ENCODE results near the gene NPM1.

NPM1 gene

DNA sequence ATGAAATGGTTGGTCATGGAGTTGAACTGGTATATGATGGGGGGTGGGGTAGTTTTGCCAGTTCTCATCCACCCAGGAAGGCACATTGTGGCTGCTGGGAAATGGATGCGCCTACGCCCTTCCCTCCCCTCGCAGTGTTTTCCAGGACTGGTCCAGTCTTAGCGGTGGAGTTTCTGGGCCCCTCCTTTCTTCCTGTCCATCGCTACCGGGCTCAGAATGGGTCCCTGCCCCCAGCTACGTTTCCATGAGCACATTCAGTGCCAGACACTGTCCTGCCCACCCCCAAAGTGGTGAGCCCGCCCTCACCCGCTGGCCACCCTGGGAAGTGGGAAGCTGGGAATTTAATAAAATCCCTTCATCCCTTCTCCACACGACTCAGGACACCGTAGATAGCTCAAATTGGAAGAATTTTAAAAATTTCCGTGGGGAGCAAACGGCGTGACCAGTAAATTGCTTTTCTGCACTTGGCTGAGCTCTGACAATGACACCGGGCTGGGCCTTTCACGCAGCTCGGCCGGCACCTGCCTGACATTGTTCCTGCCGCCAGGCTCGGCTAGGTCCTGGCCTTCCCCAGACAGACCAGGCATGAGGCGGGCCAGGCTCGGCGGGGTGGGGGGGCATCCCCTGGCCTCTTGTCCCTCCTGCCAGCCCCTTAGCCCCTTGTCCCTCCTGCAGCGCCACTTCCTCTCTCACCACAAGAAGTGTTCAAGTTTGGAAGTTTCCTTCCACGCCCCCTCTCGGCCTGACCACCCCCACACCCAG is 35.4 kb downstream of the NPM1 start:
- Histone ChIP-seq H3K9me3 (ENCODE audit: insufficient read depth, low read depth, low read length) (no peaks in the 10 kb centered on the region), H3K27me3 (ENCODE audit: insufficient read depth, low read length) (peaks cover 47% of the 10 kb centered on the region), H3K9ac (ENCODE audit: low read depth, low read length) (no peak overlapping the region), H3K4me1 (ENCODE audit: insufficient read depth, low read length) (peaks cover 29% of the 10 kb centered on the region), H3K27ac (ENCODE audit: low read depth, low read length) (no peak overlapping the region), H3K36me3 (ENCODE audit: insufficient read depth, low read length) (no peaks in the 10 kb centered on the region), H3K4me3 (ENCODE audit: low read length) (no peak overlapping the region)
- 60% methylated on average over 24 of the region's 26 CpGs for WGBS

DNA sequence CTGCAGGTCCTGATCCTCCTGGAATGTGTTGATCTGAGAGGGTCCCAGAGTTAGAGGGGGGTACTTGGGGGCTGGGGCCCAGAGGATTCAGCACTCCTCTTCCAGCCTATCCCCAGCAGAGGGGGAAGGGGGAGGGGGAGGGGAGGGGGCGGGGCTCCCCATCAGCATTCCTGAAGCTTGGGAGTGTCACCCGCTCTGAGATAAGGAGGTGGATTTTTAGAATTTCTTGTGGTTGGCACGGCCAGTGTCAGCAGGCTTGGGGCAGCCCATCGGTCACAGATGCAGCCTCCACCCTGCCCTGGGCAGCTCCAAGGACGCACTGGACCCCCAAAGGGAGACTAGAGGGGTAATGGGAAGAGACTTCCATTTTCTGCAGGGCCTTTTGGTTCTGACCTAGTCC is 37.1 kb downstream of the NPM1 start:
- no peak overlapping the region for H3K9ac ChIP-seq (ENCODE audit: low read depth, low read length)
- H3K9me3 ChIP-seq (ENCODE audit: insufficient read depth, low read depth, low read length) = no peaks in the 10 kb centered on the region
- 29% methylated on average over 5 of the region's 5 CpGs for WGBS
- peaks cover 24% of the 10 kb centered on the region for H3K4me1 ChIP-seq (ENCODE audit: insufficient read depth, low read length)
- H3K27ac ChIP-seq (ENCODE audit: low read depth, low read length) = no peak overlapping the region
- H3K36me3 ChIP-seq (ENCODE audit: insufficient read depth, low read length) = no peaks in the 10 kb centered on the region
- no peak overlapping the region for H3K4me3 ChIP-seq (ENCODE audit: low read length)
- H3K27me3 ChIP-seq (ENCODE audit: insufficient read depth, low read length) = peaks cover 38% of the 10 kb centered on the region

DNA sequence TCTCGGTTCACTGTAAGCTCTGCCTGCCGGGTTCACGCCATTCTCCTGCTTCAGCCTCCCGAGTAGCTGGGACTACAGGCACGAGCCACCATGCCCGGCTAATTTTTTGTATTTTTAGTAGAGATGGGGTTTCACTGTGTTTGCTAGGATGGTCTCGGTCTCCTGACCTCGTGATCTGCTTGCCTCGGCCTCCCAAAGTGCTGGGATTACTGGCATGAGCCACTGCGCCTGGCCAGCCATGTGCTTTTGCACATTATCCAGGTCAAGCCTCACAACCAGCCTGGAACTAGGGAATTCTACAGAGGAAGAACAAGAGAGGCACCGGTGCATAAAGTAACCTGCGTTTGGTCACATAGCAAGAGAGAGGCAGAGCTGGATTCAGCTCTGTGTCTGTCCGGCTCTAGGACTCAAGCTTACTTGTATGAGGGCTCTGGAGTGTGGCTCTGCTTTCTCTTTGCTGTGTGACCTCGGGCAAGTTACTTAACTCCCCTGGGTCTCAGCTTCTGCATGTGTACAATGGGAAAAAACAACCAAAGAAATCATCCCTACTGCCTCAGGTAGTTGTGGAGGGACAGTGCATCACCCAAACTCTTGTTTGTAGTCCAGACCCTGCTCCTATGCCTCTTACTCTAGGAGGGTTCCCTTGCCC is 38.1 kb downstream of the NPM1 start:
- 92% methylated on average over 14 of the region's 14 CpGs for WGBS
- Histone ChIP-seq H3K4me1 (ENCODE audit: insufficient read depth, low read length) (peaks cover 24% of the 10 kb centered on the region), H3K4me3 (ENCODE audit: low read length) (no peak overlapping the region), H3K9me3 (ENCODE audit: insufficient read depth, low read depth, low read length) (no peaks in the 10 kb centered on the region), H3K27ac (ENCODE audit: low read depth, low read length) (no peak overlapping the region), H3K36me3 (ENCODE audit: insufficient read depth, low read length) (no peaks in the 10 kb centered on the region), H3K9ac (ENCODE audit: low read depth, low read length) (no peak overlapping the region), H3K27me3 (ENCODE audit: insufficient read depth, low read length) (peaks cover 29% of the 10 kb centered on the region)

DNA sequence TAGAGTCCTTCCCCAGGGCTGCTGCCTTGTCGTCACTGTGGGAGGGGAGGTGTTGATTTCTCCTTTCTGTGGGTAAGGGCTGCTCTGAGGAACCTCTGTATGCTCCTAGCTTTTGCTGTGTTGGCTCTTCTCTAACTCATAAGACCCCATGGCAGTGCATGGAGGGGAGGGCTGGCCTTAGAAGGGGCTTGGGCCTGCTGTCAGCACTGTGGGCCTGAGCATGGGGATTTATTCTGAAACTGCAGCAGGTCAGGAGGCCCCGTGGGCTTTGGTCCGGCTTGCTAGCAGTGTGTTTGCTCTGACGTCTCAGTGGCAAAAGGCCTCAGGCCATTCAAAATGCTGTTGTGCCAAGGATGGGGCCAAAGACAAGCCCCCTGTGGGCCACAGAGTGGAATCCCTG is 38.6 kb downstream of the NPM1 start:
- WGBS = 87% methylated on average over 4 of the region's 4 CpGs

DNA sequence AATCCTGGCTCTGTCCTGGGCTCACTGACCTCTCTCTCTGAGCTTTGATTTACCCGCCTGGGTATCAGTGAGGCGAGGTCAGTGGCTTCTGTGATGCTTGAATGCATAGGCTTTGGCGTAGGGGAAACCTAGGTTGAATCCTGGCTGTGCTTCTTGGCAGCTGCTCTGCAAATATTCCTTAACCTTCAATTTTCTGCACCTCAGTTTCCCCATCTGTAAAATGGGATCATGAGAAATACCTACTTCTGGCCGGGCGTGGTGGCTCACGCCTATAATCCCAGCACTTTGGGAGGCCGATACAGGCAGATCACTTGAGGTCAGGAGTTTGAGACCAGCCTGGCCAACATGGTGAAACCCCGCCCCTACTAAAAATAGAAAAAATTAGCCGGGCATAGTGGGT is 39.0 kb downstream of the NPM1 start:
- Histone ChIP-seq H3K4me1 (ENCODE audit: insufficient read depth, low read length) (peaks cover 17% of the 10 kb centered on the region), H3K9ac (ENCODE audit: low read depth, low read length) (no peak overlapping the region), H3K27me3 (ENCODE audit: insufficient read depth, low read length) (peaks cover 19% of the 10 kb centered on the region), H3K36me3 (ENCODE audit: insufficient read depth, low read length) (no peaks in the 10 kb centered on the region), H3K9me3 (ENCODE audit: insufficient read depth, low read depth, low read length) (no peaks in the 10 kb centered on the region), H3K27ac (ENCODE audit: low read depth, low read length) (no peak overlapping the region), H3K4me3 (ENCODE audit: low read length) (no peak overlapping the region)
- WGBS = 96% methylated on average over 9 of the region's 9 CpGs

More for the DNA sequence above, 38.6 kb downstream of the NPM1 start:
- Histone ChIP-seq H3K27me3 (ENCODE audit: insufficient read depth, low read length) (peaks cover 23% of the 10 kb centered on the region), H3K4me3 (ENCODE audit: low read length) (no peak overlapping the region), H3K27ac (ENCODE audit: low read depth, low read length) (no peak overlapping the region), H3K4me1 (ENCODE audit: insufficient read depth, low read length) (peaks cover 21% of the 10 kb centered on the region), H3K9ac (ENCODE audit: low read depth, low read length) (no peak overlapping the region), H3K9me3 (ENCODE audit: insufficient read depth, low read depth, low read length) (no peaks in the 10 kb centered on the region), H3K36me3 (ENCODE audit: insufficient read depth, low read length) (no peaks in the 10 kb centered on the region)

DNA sequence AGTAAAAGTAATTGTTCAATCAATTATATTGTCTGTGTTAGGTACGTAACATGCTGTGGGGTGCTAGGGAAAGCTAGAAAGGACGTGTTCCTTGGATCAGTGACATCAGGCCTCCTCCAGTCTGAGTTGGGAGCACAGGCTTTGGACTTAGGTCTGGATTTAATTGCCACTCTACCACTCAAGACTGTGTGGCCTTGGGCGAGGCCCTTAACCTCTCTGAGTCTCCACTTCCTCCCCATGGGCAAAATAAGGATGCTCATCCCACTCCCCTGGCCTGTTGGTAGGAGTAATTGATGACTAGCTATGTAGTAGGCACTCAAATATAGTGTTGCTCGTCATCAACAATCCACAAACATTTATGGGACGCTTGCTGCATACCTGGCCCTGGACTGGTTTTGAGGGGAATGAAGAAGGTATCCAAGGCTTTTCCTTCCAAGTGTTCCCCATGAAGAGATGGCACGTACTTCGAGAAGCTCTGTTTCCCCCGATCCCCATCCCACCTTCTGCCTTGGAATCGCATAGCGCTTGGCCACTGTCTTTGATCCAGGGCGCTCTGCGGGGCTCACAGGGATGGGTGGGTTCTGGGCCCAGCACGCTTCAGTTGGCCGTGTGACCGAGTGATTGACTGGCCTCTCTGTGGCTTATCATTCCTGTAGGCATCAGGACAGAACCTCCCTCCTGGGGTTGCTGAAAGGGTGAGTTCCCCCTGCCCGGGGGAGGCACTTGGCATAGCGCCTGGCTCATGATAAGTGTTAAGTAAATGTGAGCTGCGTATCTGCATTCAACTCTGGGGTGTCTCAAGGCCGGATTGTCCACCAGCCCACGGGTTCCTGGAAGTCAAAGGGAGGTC is 39.9 kb downstream of the NPM1 start:
- peaks cover 12% of the 10 kb centered on the region for H3K4me1 ChIP-seq (ENCODE audit: insufficient read depth, low read length)
- no peaks in the 10 kb centered on the region for H3K9me3 ChIP-seq (ENCODE audit: insufficient read depth, low read depth, low read length)
- peaks cover 11% of the 10 kb centered on the region for H3K27me3 ChIP-seq (ENCODE audit: insufficient read depth, low read length)
- no peaks in the 10 kb centered on the region for H3K36me3 ChIP-seq (ENCODE audit: insufficient read depth, low read length)
- 93% methylated on average over 19 of the region's 20 CpGs for WGBS
- H3K27ac ChIP-seq (ENCODE audit: low read depth, low read length) = no peak overlapping the region
- H3K4me3 ChIP-seq (ENCODE audit: low read length) = no peak overlapping the region
- no peak overlapping the region for H3K9ac ChIP-seq (ENCODE audit: low read depth, low read length)

DNA sequence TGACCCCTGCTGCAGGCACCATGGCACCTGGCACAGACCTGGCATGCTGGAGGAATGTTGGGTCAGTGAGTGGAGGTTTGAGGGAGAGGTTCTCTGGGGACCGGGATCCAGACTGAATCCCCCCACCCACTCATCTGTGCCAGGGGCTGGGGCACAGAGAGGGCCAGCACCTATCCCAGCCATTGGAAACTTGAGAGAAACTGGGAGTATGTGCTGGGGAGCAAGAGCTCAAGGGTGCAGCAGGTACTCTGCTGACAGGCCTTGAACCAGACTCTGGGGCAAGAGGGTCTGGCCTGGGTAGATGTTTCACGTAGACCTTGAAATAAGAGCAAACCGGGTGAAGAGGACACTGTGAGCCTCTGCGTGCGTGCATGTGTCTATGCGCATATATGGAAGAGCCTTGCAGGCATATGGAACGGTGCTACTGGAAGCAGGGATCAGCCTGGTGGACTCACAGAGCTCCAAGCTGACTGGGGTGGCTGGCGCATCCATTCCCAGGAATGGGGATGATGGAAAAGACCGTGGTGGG is 40.6 kb downstream of the NPM1 start:
- Histone ChIP-seq H3K36me3 (ENCODE audit: insufficient read depth, low read length) (no peaks in the 10 kb centered on the region), H3K27ac (ENCODE audit: low read depth, low read length) (no peak overlapping the region), H3K27me3 (ENCODE audit: insufficient read depth, low read length) (0 out of 2 replicates have a peak, but pooled peaks cover 4% of the 10 kb centered on the region), H3K4me3 (ENCODE audit: low read length) (no peak overlapping the region), H3K9ac (ENCODE audit: low read depth, low read length) (no peak overlapping the region), H3K4me1 (ENCODE audit: insufficient read depth, low read length) (peaks cover 9% of the 10 kb centered on the region; the same call in 1 of the 2 replicates), H3K9me3 (ENCODE audit: insufficient read depth, low read depth, low read length) (no peaks in the 10 kb centered on the region)
- 92% methylated on average over 8 of the region's 9 CpGs for WGBS

DNA sequence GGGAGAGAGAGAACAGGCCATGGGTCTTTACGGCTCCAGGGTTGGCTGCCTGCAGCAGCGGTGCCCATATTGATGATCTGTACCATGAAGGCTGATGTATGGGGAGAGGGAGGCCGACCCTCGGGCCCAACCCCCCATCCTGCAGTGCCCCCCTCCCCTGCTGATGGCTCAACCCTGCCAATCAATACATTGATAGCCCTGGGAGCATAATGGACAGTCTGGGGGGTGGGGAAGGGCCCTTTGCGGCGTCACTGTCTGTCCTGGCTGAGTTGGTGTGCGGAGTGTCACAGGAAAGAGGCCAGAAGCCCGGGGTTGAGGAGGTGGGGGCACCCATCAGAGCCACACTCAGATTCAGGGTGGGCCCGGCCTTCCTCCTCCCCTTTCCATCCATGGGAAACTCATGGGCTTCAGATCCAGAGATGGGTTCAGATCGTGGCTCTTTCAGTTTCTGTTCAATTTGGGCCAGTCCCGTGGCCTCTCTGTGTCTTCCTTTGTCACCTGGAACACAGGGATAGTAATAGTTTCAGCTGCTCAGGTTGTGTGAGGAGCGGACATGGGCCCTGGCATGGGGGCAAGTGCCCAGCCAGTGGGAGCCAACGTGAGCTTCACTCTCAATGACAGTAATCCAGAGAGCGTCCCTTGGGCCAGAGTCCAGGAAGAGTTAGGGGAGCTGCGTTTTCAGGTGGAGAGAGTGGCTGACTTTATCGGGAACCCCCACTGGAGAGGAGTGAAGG is 41.3 kb downstream of the NPM1 start:
- WGBS = 88% methylated on average over 16 of the region's 16 CpGs
- Histone ChIP-seq H3K27ac (ENCODE audit: low read depth, low read length) (no peak overlapping the region), H3K27me3 (ENCODE audit: insufficient read depth, low read length) (0 out of 2 replicates have a peak, but pooled peaks cover 2% of the 10 kb centered on the region), H3K4me3 (ENCODE audit: low read length) (no peak overlapping the region), H3K4me1 (ENCODE audit: insufficient read depth, low read length) (0 out of 2 replicates have a peak, but pooled peaks cover 8% of the 10 kb centered on the region), H3K9me3 (ENCODE audit: insufficient read depth, low read depth, low read length) (no peaks in the 10 kb centered on the region), H3K9ac (ENCODE audit: low read depth, low read length) (no peak overlapping the region), H3K36me3 (ENCODE audit: insufficient read depth, low read length) (no peaks in the 10 kb centered on the region)

DNA sequence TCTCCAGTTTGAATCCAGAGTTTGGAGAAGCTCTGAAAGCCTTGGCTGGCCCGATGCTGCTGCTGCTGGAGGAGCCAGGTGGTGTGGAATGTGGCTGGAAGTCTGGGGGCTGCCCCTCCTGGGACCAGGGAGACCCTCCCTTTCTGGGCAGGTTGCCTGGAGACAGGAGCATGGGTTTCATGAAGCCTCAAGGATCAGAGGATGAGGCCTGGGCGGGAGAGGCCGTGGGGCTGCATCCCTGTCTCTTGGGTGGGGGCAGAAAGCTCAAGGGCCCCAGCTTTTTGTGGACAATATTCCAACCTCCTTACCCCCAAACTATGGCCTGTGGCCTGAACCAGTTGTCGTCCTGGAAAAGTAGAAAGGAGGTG is 41.9 kb downstream of the NPM1 start:
- WGBS = 87% methylated on average over 4 of the region's 4 CpGs
- H3K9me3 ChIP-seq (ENCODE audit: insufficient read depth, low read depth, low read length) = no peaks in the 10 kb centered on the region

DNA sequence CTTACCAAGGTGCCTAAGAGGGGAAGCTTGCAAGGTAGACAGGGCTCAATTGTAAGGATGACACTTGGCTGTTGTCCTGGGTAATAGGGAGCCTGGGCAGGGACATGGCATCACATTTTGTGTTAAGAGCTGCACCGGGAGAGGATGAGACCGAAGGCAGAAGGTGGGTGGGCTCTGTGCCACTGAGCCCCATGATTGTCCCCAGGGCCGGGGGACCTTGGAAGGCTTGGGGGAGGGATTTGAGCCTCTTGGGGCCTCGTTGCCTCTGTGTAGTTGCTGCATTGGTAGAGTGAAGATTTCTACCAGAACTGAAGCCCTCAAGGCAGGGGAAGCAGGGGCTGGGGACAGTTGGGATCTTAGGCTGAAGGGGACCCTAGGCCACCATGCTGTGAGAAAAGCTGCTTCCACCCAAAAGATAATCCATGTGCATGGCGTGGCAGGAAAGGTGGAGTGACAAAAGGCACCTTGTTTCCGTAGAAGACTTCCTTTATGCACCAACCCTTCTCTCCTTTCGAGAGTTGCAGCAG is 43.7 kb downstream of the NPM1 start:
- Histone ChIP-seq H3K4me3 (ENCODE audit: low read length) (no peak overlapping the region), H3K27me3 (ENCODE audit: insufficient read depth, low read length) (no peaks in the 10 kb centered on the region), H3K4me1 (ENCODE audit: insufficient read depth, low read length) (0 out of 2 replicates have a peak, but pooled peaks cover 4% of the 10 kb centered on the region), H3K36me3 (ENCODE audit: insufficient read depth, low read length) (no peaks in the 10 kb centered on the region), H3K9ac (ENCODE audit: low read depth, low read length) (no peak overlapping the region), H3K27ac (ENCODE audit: low read depth, low read length) (no peak overlapping the region), H3K9me3 (ENCODE audit: insufficient read depth, low read depth, low read length) (no peaks in the 10 kb centered on the region)
- WGBS = 92% methylated on average over 7 of the region's 7 CpGs

More for the DNA sequence above, 41.9 kb downstream of the NPM1 start:
- H3K27ac ChIP-seq (ENCODE audit: low read depth, low read length) = no peak overlapping the region
- no peak overlapping the region for H3K9ac ChIP-seq (ENCODE audit: low read depth, low read length)
- H3K27me3 ChIP-seq (ENCODE audit: insufficient read depth, low read length) = no peaks in the 10 kb centered on the region
- H3K4me1 ChIP-seq (ENCODE audit: insufficient read depth, low read length) = 0 out of 2 replicates have a peak, but pooled peaks cover 8% of the 10 kb centered on the region
- no peaks in the 10 kb centered on the region for H3K36me3 ChIP-seq (ENCODE audit: insufficient read depth, low read length)
- H3K4me3 ChIP-seq (ENCODE audit: low read length) = no peak overlapping the region

Measured in HUES64 (cell line).